Hepatic stellate cell (primary cell): Measurements from ENCODE around the gene DIAPH2.

Source experiments
- DNase-seq: peaks from one replicate; pipeline ENCODE4 v3.0.0; 2011; ENCODE audit warnings: low spot score

DIAPH2 gene

DNA sequence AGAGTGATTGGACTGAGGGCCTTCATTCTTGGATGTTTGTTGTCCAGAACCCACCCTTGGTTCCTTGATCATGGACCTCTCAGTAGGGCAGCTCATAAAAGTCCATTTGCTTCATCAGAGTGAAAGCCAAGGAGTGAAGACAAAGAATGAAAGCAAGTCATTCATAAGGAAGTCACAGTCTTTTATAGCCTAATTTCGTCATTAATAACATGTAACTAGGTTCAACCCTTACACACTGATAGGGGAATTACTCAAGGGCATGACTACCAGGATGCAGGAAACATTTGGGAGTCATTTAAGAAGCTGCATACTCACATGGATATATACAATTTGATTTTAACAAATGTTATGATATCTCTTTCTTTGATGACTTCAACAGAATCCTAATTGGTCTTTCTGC lies 294.3 kb downstream of the DIAPH2 start:
- no peak for DNase-seq

DNA sequence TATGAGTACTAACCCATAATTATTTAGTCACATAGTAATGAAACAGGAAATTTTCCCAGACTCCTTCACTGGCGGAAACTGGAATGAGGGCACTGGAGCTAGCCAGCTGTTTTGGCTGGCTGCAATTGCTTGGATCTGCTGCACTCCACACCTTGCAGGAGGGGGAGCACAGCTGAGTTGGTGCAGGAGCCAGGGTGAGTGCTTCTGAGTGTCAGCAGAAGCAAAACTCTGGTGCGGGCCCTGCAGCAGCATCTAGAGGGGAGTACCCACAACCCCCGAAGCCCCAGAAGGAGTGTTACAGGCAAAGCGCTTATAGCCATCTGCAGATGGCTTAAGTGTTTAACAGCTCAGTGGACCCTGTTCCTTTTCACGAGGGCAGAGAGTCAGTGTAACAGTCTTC lies 295.1 kb downstream of the DIAPH2 start:
- DNase-seq, result no peak

DNA sequence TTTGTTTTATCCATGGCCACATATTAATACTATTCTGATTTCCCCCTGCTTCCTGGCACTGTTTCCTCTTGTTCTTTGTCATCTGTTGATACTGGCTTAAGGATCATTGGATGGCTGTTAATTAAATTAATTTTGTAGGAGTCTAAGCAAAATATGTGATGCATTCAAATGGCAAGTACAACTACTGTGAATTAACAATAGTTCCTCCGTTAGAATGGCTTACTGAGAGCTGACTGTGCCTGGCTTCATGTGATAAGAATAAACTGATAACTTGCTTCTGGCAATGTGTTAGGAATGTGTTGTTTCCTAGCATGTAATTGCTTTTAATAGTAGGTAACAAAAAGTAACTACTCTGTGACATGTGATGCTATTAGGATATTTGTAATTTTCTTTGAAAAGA lies 297.5 kb downstream of the DIAPH2 start:
- DNase-seq, result no peak

DNA sequence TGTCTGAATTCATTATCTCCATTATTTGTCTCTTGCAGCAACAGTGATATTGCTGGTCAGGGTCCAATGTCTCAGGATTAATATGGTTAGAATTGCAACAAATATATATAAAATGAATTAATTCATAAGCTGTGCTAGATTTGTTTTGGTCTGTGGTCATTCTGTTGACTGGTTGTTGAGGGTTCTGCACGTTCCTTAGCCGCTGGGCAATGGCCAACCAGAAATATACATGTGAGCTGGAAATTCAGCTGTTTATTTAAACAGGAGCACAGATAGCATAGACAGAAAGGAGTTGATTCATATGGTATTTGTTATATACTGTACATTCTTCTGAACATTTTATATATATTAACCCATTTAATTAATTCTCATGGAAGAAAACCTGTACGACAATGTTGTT lies 299.9 kb downstream of the DIAPH2 start:
- DNase-seq, result no peak

DNA sequence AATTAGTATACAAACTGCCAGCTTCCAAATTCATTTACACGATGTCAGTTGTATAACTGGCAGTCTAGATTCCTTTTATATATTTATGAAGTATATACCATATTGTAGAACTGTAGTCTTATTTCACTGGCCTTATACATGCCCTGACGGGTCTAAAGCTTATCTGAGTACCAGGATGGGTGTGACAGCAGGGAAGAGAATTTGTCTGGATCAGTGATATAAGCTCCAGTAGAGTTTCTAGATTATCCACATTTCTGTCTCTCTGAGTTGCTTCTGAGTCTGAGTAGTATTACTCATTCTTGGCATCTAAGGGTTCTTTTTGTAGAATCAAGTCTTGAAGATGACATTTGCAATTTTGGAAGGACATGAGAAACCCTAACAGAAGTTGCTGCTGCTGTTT lies 300.4 kb downstream of the DIAPH2 start:
- no peak for DNase-seq

DNA sequence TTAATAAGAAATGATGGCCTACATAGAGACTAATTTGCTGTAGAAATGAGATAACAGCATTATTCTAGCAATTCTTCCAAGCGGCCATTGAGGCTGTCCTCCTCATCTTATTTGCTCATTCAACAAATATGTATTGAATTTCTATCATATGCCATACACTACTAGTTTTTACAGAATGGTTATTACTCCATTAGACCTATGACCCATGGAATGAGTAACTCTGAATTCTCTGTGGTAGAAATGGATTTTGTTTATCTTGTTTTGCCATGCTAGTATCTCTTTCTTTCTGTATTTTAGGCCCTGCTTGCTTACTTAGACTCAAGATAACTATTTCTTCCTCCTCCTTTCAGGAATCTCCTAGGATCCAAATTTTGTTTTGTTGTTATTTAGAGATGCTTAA lies 302.6 kb downstream of the DIAPH2 start:
- peak; percentile 11 for DNase-seq

DNA sequence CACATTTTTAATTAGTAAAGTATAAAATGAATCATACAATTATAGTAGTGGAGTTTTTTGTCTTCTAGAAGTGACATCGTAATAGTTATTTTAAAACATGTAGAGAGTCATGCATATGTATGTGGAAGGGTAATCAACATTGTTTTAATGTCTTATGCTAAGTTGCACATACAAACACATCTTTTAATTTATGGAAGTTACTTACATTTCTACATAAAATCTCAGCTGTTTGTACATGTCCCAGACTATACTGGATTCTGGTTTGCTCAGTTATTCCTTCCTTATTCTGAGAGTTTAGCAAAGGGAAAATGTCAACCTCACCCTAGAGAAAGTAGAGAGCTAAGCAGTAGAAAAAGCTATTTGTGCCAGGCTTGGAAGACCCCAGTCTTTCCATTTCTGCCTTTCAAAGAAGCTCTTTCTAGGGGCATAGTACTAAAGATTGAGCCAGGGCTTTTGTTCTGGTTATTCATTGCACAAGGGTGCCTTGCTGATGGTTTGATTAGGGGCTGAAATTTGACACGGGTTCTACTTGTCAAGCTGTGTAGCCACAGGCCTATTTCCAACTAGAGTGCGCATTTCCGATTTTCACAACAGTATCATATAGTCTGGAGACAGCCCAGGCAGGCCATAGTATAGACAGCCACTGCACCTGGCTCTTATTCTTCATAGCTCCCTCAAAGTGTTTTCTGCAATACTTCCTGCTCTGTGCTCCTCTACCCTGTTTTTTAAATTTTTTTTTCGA lies 305.4 kb downstream of the DIAPH2 start:
- no peak for DNase-seq

DNA sequence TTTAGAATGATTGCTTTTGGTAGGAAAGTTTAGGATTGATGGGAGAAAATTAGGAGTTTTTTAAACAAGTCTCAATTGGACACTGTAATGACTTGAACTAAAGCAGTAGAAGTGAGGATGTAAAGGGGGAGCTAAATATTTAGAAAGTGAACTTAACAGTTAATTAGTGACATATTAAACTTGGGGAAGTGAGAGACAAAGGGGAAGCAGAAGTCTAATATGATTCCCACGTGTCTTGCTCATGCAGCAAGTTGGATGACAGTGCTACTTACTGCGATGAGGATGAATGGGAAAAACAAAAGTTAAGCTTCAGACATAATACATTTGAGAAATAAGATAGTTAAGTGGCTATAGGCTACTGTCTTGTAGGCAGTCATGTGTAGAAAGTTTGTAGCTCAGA lies 309.5 kb downstream of the DIAPH2 start:
- no peak for DNase-seq

DNA sequence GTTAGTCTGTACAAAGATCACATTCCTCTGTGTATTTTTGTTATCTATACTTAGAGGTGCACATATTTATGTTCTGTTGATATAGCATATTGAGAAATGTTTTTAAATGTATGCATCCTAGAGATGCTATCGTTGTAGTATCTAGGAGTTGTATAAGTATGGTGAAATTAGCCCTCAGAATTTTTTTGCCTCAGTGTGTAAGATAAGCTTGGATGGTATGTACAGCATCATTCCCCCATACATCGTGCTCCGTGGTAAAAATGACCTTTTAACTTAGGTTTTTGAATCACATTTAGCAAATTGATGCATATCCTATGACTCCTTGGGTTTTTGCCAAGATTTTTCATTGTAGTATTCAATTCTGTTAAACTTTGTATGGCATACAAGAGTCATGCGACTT lies 312.6 kb downstream of the DIAPH2 start:
- DNase-seq, result no peak

DNA sequence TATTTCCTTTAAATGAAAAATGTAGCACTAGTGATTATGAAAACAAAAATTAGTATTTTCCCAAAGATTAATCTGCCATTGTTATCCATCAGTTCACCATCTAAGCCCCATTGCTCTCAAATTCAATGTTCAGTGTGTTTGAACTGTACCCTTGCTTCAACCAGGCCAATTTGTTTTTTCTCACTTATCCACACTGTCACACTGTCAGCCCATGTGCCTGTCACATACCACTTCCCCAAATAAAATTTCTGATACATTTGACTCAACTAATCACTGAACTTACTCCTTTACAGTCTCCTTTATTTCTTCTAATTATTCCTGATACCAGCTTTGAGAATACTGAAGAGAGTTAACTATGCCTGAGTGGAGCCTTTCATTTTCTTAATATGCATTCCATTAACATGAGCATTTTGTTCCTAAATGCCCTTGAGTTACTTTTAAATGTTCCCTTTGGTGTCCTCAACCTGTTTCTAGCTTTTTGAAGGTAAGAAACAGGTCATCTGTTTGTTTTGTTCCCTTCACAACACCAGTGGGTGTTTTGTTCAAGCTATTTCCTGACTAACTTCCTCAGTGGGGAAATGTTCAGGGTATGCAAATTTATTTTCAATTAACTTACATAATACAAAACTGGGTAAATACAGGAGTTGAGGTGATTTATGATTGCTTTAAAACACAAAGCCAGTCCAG lies 316.2 kb downstream of the DIAPH2 start:
- no peak for DNase-seq

DNA sequence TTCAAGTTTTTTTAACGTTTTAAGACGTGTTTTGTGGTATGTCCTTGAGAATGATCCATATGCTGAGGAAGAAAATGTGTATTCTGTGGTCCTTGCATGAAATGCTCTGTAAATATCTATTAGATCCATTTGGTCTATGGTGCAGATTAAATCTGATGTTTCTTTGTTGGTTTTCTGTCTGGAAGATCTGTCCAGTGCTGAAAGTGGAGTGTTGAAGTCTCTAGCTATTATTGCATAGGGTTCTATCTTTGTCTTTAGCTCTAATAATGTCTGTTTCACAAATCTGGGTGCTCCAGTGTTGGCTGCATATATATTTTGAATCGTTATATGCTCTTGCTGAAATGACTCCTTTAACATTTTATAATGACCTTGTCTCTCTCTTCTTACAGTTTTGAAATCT lies 321.5 kb downstream of the DIAPH2 start:
- no peak for DNase-seq

DNA sequence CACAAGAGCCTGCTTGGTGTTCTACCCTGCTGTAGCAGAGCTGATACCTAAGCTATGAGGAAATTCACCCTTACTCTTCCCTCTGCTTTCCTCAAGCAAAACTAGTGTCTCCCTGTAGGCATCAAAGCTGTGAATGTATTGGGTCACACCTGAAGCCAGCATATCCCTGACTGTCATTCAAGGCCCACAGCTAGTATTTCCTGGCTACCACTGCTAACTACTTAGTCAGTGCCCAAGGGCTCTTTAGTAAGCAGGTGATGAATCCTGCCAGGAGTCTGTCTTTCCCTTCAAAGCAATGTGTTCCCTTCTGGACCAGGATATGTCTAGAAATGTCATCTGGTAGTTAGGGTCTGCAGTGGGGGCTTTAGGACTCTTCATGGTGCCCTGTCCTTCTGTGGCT lies 324.7 kb downstream of the DIAPH2 start:
- no peak for DNase-seq

DNA sequence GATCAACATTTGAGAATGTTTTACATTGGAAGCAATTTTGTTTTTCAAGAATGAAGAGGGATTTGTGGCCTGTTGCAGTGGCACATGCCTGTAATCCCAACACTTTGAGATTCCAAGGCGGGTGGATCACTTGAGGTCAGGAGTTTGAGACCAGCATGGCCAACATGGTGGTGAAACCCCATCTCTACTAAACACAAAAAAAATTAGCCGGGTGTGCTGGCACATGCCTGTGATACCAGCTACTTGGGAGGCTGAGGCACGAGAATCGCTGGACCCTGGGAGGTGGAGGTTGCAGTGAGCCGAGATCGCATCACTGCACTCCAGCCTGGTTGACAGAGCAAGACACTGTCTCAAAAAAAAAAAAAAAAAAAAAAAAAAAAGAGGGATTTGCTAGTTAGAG lies 326.9 kb downstream of the DIAPH2 start:
- DNase-seq, result no peak

DNA sequence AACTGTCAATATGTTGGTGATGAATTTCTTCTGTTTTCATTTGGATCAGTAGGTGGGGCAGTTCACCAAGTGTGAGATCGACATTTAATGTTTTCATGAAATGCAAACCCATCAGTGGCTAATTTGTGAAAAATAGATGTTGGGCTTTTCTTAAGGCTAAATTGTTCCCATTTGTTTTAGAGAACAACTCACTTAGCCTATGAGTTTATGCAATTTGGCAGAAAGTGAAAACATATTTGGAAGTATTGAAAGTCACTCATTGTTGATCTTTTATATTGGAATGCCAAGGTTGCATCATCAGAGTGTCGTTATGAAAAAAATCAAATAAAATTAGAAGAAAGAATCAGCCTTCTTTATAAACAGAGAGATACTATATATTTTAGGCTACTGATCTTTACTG lies 331.5 kb downstream of the DIAPH2 start:
- DNase-seq, result no peak

DNA sequence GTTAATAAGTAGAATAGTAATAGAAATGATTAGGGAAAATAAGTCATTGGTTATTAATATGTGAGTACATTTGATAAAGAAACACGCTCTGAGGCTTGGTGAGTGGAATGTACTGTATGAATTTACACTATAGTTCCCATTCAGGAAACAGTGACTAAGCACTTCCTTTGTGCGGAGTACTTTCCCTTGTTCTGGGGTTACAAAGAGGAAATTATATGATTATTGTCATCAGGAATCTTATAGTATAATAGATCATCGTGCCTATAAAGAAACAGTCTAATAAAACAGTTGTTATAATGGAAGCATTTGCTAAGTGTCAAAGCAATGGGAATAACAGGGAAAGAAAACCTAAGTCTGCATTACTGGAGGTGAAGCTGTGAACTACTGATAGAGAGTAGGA lies 337.0 kb downstream of the DIAPH2 start:
- DNase-seq, result peak; percentile 7

DNA sequence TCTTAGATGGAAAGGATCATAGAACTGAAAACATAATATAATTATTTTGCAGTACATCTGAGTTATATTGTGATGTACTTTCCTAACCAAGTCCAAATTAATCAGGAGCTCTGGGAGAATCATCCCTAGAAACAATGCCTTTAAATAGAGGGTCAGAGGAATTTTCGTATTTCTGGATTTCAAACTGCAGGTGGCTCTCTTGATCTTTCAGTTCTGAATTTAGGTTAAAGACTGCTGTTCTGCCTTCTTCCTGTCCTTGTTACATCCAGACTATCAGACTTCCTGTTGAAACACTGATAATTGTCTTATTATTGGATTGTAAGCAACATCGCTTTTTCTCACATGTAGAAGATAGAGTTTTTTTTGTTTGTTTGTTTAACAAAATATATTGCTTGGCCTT lies 341.8 kb downstream of the DIAPH2 start:
- no peak for DNase-seq

DNA sequence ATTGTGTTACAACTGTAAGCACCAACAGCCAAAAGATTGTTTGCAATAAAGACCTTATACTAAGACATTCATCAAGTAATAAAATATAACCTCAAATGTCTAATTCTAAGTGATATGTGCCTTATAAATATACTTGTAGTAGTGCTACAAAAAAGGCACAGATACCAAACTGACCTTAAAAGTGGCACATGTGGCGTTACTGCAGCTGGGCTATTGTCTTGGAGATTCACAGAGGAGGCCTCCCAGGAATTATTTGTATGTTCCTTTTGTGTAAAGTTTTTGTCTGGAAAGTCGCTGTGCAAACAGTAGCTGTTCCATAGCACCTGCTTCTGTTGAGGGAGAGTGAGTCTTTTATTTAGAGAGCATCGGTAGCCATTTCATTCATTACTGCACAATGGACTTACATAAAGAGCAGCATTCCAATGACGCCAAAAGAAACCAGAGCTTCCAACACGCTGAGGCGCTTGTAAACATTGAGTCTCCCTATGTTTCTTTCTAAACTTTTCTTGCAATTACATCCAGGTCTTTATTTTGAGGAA lies 342.8 kb downstream of the DIAPH2 start:
- no peak for DNase-seq

DNA sequence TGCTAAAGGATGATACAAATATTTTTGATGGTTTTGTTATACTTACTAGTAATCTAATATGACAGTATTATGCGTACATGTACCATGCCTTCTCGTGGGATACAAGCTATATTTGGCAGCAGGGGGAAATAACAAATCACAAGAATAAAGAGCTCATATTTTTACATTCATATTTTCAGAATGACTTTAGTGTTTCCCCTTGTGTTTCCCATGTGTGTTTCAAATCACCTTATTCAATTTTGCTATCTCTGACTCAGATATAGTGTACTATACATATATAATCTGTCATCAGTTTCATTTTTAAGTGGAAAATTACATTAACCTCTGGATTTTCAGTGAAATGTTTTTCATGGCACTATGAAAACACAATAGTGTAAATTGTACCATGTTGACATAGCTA lies 345.8 kb downstream of the DIAPH2 start:
- DNase-seq, result no peak

DNA sequence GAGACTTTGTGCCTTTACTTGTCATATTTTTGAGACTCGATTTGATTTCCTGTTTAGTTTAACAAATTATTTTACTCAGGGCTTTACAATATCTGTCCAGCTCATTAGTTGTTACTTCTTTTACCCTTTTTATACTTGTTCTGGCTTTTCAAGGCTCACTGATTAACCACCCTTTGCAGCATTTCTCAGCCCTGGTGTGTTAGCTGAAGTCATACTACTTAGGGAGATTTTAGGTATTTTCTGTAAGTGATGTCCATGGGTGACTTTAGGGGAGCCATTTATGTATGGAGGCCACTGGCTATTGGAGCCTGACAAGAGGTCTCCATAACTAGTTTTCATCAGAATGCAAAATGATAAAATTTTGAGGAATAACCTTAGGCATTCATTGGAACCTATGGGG lies 346.3 kb downstream of the DIAPH2 start:
- no peak for DNase-seq

DNA sequence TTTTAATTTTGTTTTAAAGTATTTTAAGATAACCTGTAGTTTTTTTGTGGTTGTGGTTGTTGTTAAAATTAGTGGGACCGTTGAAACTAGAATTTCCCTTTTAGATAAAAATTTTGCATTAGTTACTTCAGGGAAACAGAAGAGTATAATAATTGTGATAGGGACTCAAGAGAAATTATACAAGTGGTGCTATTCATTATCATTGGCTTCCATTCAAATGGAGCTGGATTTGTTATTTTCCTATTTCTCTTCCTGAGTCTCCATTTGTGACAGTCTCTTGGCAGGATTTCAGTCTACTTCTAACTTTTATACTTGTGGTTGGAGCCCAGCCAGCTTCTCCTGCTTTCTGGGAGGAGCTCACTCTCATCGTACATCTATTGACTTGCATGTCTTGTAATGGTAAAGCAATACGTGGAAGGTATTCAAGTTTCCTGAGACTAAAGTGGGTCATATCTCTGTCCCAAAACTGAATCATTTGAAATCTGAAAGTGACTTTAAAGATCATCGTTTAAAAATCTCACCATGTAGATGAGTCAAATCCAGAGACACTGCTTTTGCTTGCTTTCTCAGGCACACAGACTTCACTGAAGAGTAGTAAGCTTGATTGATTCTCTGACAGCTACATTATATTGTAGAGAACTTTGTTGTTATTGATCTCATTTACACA lies 354.9 kb downstream of the DIAPH2 start:
- no peak for DNase-seq

DNA sequence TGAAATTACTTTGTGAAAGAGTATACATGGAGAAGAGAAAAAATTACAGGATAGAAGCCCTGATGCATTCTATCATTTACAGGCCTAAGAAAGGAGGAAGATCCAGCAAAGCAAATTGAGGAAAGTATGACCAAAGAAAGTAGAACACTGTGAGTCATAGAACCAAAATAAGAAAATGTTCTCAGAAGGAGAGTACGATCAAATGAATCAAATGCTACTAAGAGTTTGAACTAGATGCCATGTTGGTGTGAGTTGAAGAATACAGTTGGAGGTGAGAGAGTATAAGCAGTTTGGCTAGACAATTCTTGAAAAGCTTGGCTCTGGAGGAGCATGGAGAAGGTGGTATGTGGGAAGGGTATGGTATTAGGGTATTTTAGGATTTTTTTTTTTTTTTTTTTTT lies 360.8 kb downstream of the DIAPH2 start:
- no peak for DNase-seq

DNA sequence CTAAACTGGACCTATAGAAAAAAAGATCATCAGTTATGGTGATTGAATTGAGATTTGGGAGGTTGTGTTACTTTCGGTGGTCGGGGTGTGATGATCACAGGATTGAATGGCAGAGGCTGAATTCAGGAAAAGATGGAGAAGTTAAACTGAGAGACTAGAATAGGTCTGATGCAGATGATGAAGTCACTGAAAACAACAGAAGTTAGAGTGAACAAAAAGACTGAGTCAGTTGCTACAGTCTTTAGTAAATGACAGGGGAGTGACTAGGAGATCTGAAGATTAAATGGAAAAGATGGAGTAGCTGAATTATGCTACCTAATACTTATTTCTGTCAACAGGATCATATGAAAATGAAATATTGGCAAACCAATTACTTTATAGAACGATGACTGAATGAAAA lies 362.2 kb downstream of the DIAPH2 start:
- DNase-seq, result no peak

DNA sequence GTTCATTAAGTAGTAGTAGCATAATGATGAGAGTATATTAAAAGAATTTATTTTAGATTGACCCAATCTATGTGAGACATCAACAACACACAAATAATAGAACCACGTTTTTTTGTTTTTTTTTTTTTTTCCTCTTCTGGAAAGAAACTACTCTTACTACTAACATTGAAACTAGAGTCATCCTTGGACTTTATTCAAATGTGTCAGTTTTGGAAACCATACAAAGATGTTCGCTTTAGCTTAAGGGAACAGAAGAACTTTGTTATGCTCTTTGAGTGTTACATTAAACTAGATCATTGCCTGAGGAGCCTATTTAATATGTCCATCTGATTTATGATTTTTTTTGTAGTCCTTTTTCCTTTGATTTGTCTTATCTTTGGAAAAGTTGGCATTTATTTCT lies 365.8 kb downstream of the DIAPH2 start:
- no peak for DNase-seq
